ES-I3 (cell line): ENCODE measurements around the gene ELOF1.

ENCODE experiments used
- H3K36me3 ChIP-seq: 2 replicates; pipeline ENCODE4 v1.6.1; 2013; ENCODE audit warnings: mild to moderate bottlenecking, low read length, control low read depth, moderate library complexity; ENCODE audit not compliant: insufficient read depth
- H3K4me1 ChIP-seq: 2 replicates; pipeline ENCODE4 v1.6.1; 2013; ENCODE audit warnings: mild to moderate bottlenecking, control low read depth, low read length; ENCODE audit not compliant: insufficient read depth
- H3K9ac ChIP-seq: 2 replicates; pipeline ENCODE4 v1.6.1; 2013; ENCODE audit warnings: low read depth, mild to moderate bottlenecking, low read length, moderate library complexity
- H3K9me3 ChIP-seq: 2 replicates; pipeline ENCODE4 v1.6.1; 2013; ENCODE audit warnings: mild to moderate bottlenecking, low read length, moderate library complexity; ENCODE audit not compliant: control insufficient read depth, insufficient read depth

ELOF1 gene

GRCh38 chr19:11555246-11555645 lies 3.8 kb downstream of the ELOF1 start:
- Histone ChIP-seq H3K4me1 (peaks cover 4% of the 10 kb centered on the region), H3K9ac (no peak overlapping the region), H3K36me3 (peaks cover 4% of the 10 kb centered on the region; the same call in 1 of the 2 replicates), H3K9me3 (no peaks in the 10 kb centered on the region)

GRCh38 chr19:11554160-11554559 lies 4.9 kb downstream of the ELOF1 start:
- H3K4me1 ChIP-seq = peaks cover 4% of the 10 kb centered on the region
- no peak overlapping the region for H3K9ac ChIP-seq
- peaks cover 6% of the 10 kb centered on the region; the same call in 1 of the 2 replicates for H3K36me3 ChIP-seq
- H3K9me3 ChIP-seq = no peaks in the 10 kb centered on the region

GRCh38 chr19:11552666-11553372 lies 6.2 kb downstream of the ELOF1 start:
- no peak overlapping the region for H3K9ac ChIP-seq
- H3K9me3 ChIP-seq = no peaks in the 10 kb centered on the region
- H3K36me3 ChIP-seq = peaks cover 6% of the 10 kb centered on the region; the same call in 1 of the 2 replicates
- peaks cover 2% of the 10 kb centered on the region for H3K4me1 ChIP-seq

- peaks cover 6% of the 10 kb centered on the region; the same call in 1 of the 2 replicates for H3K36me3 ChIP-seq
- no peaks in the 10 kb centered on the region for H3K9me3 ChIP-seq
- no peak overlapping the region for H3K9ac ChIP-seq
- no peaks in the 10 kb centered on the region; the same call in 1 of the 2 replicates for H3K4me1 ChIP-seq
These were observed 7.3 kb downstream of the ELOF1 start for GRCh38 chr19:11551603-11552235.

GRCh38 chr19:11550265-11550664 lies 8.8 kb downstream of the ELOF1 start:
- H3K9me3 ChIP-seq = no peaks in the 10 kb centered on the region
- no peak overlapping the region for H3K9ac ChIP-seq
- peaks cover 4% of the 10 kb centered on the region; the same call in 1 of the 2 replicates for H3K4me1 ChIP-seq
- peaks cover 4% of the 10 kb centered on the region; the same call in 1 of the 2 replicates for H3K36me3 ChIP-seq

GRCh38 chr19:11549386-11549953 lies 9.6 kb downstream of the ELOF1 start:
- Histone ChIP-seq H3K9me3 (no peaks in the 10 kb centered on the region), H3K4me1 (peaks cover 4% of the 10 kb centered on the region; the same call in 1 of the 2 replicates), H3K9ac (no peak overlapping the region), H3K36me3 (peaks cover 4% of the 10 kb centered on the region; the same call in 1 of the 2 replicates)

GRCh38 chr19:11547929-11548700 lies 10.9 kb downstream of the ELOF1 start:
- Histone ChIP-seq H3K9me3 (no peaks in the 10 kb centered on the region), H3K9ac (no peak overlapping the region), H3K4me1 (peaks cover 4% of the 10 kb centered on the region; the same call in 1 of the 2 replicates), H3K36me3 (peaks cover 4% of the 10 kb centered on the region; the same call in 1 of the 2 replicates)

GRCh38 chr19:11541238-11541637 lies 17.8 kb downstream of the ELOF1 start:
- Histone ChIP-seq H3K4me1 (peaks cover 8% of the 10 kb centered on the region; the same call in 1 of the 2 replicates), H3K9ac (no peak overlapping the region), H3K9me3 (no peaks in the 10 kb centered on the region), H3K36me3 (no peaks in the 10 kb centered on the region; the same call in 1 of the 2 replicates)

- H3K36me3 ChIP-seq = no peaks in the 10 kb centered on the region; the same call in 1 of the 2 replicates
- H3K9me3 ChIP-seq = no peaks in the 10 kb centered on the region
- 0 out of 2 replicates have a peak, but pooled peaks cover 4% of the 10 kb centered on the region for H3K4me1 ChIP-seq
- no peak overlapping the region for H3K9ac ChIP-seq
These were observed 18.4 kb downstream of the ELOF1 start for GRCh38 chr19:11540645-11541044.

GRCh38 chr19:11539495-11540365 lies 19.3 kb downstream of the ELOF1 start:
- Histone ChIP-seq H3K9ac (peak overlapping the region; percentile 56; the same call in 1 of the 2 replicates), H3K4me1 (0 out of 2 replicates have a peak, but pooled peaks cover 8% of the 10 kb centered on the region), H3K36me3 (no peaks in the 10 kb centered on the region; the same call in 1 of the 2 replicates), H3K9me3 (no peaks in the 10 kb centered on the region)

- peak within 1 kb of the TSS; percentile 56 for H3K9ac ChIP-seq
These were observed 20.6 kb downstream of the ELOF1 start, which contains the start of gene CNN1 for GRCh38 chr19:11538232-11539036. TSS of gene CNN1 (plus strand) at chr19:11538851. CDS start at chr19:11538928, 77 bp downstream.

GRCh38 chr19:11535792-11536595 lies 23.0 kb downstream of the ELOF1 start:
- H3K4me1 ChIP-seq = 0 out of 2 replicates have a peak, but pooled peaks cover 8% of the 10 kb centered on the region
- no peaks in the 10 kb centered on the region for H3K9me3 ChIP-seq
- H3K36me3 ChIP-seq = no peaks in the 10 kb centered on the region
- H3K9ac ChIP-seq = peak overlapping the region; percentile 89

More at GRCh38 chr19:11538232-11539036, 20.6 kb downstream of the ELOF1 start, which contains the start of gene CNN1:
- H3K4me1 ChIP-seq = 0 out of 2 replicates have a peak, but pooled peaks cover 8% of the 10 kb centered on the region
- no peaks in the 10 kb centered on the region for H3K36me3 ChIP-seq
- no peaks in the 10 kb centered on the region for H3K9me3 ChIP-seq
